GM19395 (cell line): ENCODE data around the gene TMEM247.

Experiments used
- ATAC-seq: cut with Tn5 transposase; IDR thresholded peaks from one replicate; pipeline ENCODE4 v1.9.1; 2021; ENCODE audit warnings: mild to moderate bottlenecking, moderate library complexity; ENCODE audit not compliant: unreplicated experiment

Gene TMEM247

DNA sequence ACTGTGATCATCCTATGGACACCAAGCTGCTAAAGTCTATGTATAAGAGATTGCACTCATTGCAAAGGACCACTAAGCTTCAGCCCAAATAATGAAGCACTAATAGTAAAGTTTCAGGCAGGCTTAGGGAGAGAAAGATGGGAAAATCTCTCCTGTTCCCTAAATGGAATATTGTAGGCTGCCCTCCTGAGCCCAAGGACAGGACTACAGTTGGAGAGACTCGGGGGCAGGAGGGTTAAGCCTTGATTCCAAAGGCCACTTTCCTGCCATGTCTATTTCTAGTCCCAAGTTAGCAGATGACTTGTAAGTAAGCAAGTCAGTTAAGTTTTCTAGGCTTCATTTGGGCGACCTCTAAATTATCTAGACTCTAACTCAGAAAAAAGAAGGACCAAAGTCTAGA, 9.0 kb downstream of the TMEM247 start:
- no peak for ATAC-seq

DNA sequence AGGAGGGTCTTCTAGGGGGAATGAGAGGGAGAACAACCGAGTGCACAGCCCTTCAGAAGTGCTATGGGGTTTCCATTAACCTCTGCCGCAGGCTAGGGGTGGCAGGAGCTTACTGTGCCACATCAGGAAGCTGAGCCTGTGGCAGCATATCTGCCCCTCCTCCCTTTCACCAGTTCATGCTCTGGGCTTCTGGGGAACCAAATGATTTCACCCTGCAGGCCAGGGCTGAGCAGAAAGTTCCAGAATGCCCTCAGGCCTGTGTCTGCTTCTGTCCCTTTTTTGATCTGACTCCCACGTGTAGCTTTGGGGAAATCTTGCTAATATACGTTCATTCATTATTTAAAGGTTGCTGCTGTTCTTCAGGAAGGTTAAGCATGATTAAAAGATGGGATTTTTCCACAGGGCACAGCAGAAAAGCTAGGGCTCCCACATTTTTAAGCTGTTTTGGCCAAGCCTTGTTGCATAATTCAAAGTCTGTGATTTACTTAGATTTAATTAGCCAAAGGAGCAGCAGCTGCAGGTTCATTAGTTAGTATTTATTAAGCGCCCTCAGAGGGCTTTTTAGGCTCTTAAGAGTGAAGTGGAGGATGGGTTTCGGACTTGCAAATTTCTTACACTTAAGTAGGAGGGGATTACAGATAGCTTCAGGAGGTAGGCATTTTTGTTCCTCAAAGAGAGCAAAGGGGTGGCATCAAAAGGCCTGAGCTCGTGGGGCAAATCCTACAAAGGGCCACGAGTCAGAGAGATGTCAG, 10.2 kb downstream of the TMEM247 start:
- ATAC-seq = no peak

DNA sequence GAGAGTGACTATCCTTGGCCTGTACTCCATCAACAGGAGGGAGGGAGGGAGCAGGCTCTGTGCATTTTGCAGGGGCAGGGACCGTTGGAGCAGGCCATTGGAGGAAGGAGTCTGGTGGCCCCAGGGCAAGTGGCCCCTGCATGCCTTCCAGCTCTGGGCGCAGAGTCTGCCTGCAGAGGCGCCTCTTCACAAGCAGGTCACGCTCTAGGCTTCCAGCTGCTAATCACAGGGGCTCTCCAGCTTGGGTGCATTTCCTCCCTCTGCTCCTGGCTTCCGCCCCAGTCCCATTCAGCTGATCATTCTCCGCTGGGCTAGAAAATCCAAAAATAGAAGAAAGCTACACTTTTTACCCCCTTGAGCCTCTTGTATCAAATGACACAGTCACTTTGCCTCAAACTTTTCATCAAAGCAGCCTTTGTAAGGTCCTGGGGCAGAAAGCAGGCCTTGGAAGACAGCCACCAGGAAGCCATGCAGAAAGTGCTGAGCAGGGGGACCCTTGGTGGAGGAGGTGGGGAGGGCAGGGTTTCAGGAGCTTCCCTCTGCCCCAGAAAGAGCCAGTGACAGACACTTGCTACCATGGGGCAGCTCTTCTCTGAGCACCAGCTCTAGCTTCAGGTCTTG, 11.3 kb downstream of the TMEM247 start:
- ATAC-seq = peak; percentile 59

DNA sequence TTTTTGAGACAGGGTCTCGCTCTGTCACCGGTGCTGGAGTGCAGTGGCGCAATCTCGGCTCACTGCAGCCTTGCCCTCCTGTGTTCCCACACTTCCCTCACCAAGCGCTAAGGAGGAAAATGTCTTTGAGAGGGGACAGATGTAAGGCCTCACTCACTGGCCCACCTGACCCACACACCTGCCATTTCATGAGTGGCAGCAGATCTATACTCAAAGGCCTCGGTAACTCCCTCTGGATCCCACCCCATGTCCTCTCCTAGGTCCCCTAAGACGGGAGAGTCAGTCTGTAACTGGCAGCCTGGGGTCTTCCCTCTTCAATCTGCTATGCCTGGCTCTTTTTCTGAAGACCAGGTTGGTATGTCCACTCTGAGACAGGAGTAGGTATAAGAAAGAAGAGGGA, 12.9 kb downstream of the TMEM247 start:
- no peak for ATAC-seq

DNA sequence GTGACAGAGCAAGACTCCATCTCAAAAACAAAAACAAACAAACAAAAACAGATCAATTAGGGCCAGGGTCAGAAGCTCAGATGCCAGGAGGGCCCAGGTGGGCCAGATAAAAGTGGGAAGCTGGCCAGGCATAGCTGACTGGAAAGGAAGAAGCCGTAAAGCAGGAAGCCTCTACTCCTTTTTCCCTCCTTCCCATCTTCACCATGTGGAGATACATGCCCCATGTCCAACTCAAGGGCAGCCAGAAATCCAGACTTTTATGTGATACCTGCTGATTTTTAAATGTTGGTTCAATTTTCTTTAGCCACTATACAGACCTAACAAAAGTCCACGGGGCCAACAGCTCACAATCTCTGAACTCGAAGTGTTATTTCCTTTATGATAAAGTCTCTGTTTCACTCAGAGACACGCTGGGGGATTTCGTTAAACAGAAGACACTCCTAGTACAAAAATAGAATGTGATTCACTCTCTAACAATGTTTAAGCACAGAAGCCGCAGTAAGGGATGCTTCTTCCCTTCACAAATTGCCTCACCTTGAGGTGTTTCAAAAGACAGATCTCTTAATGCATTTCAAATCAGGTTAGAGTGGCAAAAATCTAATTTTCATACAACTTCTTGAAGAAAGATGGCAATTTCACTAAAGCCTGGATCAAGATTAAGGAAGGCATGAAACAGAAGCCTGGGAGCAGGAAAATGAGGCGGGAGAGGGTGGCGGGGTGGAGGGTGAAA, 14.0 kb downstream of the TMEM247 start:
- ATAC-seq = peak; percentile 75

DNA sequence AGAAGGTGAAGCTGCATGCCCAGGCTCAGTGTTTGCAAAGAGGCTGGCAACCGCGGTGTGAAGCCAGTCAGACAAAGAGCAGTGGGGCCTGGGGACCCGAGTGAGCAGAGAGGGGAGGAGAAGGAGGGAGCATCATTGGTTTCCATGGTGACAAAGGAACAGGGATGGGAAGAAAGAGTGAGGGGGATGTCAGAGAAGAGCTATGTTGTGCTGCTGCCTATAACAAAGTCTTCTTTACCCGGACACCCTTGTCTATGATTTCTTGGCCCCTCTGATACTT, 14.5 kb downstream of the TMEM247 start:
- ATAC-seq = peak; percentile 2

DNA sequence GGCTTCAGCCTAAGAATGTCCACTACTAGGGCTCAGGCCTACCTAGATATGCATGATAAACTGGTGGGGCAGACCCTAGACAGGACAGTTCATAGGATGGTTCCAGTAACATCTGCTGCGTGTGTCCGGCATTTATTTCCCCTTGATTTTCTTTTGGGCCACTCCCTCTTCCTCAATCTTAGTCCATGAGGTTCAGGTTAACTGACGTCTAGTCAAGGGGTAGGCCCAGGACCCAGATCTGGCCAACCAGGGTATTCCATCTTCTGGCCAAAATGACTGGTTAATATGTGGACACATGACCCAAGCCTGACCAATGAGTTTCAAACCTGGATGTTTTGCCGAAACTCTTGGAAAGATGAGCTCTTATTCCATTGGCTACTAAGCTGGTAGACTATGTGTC, 15.2 kb downstream of the TMEM247 start:
- ATAC-seq = no peak

DNA sequence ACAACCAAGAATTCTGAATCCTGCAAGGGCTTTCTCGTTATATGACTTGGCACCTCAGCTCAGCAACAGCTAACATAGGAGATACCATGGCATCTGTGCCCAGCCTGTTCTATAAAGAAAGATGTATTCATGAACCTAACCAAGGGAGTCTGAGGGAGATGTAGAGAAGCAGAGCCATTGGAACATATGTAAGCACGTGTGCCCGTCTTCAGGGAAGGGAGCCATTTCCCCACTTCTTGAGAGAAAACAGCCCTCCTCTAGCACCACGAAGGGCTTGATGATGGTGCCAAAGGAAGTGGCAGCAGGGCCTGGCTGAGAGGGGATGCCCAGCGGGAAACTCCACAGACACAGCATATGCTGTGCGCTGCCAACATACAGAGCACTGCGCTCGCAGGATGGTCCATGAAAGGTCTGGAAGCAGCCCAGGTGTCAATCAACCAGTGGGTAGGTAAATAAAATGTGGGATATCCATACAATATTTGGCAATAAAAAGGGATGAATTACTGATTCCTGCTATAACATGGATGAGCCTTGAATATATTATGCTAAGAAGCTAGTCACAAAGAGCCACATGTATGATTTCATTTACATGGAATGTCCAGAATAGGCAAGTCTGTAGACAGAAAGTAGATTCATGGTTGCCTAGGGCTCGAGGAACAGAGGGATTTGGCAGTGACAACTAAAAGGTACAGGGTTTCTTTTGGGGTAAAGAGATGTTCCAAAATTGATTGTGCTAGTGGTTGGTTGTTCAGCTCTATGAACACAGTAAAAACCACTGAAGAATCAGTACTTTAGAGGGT, 16.1 kb downstream of the TMEM247 start:
- ATAC-seq = no peak

DNA sequence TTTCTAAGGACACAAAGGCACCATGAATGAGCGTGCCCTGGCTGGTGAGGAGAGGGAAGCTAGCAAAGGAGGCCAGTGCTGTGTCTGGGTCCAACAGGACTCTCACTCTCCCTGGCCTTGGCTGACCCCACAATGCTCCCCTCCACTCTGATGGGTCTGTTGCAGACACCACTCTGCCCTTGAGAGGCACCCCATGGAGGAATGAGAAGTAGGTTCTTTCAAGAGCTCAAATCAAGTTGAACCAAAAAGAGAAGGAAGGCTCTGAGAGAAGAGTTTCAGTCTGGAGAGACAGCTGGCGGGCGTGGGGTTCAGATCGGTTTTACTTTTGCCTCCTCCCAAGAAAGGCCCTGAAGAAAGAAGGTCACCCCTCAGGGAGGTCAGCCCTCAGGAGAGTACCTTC, 18.4 kb downstream of the TMEM247 start:
- ATAC-seq = no peak

DNA sequence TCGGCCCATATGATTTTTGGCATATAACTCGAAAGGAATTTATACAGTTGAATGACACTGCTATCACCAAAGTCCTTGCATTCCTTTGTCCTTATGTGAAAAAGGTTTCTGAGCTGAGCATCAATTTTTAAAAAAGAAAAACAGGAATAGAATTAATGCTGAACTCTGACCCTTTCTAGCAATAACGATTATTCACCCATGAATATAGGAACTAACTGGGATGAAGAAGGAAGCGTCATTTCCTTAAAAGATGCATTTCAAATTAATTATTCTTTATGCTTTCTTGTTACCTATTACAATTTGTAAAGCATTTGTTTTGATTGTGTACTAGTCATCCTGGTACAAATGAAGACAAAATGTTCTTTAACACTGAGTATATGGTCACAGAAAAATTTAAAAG, 19.3 kb downstream of the TMEM247 start:
- ATAC-seq = no peak

DNA sequence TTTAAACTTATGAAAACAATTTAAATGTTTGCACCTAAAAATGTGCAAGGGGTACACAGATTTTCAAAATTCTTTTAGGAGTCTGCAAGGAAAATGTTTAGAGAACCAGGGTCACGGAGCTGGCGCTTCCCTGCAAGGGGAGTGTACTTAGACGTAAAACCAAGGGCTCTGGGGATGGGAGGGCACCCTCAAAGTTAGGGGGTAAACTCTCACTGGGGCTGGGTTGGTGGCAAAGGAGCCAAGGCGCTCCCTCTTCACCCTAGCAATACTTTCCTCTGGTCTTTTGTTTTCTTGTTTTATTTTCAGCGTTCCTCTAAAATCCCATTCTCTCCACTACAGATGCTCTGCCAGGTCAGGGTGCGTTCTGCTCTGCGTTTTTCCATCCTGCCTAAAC, 20.0 kb downstream of the TMEM247 start:
- ATAC-seq = no peak

DNA sequence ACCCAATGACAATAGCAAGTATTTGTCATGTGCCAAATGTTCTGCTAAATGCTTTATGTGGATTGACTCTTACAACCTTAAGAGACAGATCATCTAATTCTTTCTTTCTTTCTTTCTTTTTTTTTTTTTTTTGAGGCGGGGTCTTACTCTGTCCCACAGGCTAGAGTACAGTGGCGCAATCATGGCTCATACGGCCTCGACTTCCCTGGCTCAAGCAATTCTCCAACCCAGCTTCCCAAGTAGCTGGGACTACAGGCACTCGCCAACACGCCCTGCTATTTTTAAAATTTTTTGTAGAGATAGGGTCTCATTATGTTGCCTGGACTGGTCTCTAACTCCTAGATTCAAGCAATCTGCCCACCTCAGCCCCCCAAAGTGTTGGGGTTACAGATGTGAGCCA, 21.4 kb downstream of the TMEM247 start:
- ATAC-seq = no peak

DNA sequence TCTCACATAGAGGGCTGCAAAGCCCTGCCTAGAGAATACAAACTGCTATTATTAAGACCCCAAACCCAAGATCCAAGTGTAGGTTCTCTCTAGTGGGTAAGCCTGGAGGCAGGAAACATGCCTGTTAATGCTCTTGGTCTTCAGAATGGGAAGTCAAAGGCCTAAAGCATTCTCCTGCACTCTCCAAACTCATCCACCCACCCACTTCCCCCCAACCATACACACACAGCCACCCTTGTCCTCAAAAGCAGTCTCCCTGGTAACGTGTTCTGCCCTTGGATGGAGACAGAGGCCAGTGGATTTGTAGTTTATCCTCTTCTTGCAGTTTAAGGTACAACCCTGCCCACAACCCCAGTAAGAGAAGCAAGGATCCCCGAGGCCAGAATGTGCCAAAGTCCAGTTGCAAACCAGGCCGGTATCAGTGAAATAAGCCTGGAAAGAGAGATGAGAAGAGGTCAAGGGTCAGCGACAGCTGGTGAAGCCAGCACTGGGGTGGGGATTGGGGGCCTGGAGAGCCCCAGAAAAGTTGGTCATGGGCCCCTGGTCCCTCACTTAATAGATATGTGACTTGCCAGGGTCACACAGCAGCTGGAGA, 23.0 kb downstream of the TMEM247 start:
- ATAC-seq = no peak

DNA sequence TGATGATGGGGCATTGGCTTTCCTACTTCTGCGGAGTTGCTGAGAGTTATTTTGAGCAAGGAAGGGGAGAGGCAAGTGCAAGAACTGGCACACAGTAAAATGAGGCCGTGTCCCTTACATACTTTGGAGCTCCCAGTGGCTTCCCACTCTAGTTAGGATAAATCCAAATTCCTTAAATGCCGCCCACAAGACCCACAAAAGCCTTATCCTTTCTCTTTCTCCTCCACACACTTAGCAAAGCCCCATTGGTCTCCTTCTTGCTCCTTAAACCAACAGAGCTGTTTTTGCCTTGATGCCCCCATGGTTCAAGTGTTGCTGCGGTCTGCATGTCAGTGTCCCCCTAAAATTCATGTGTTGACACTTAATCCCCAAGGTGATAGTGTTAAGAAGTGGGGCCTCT, 24.3 kb downstream of the TMEM247 start:
- ATAC-seq = no peak

DNA sequence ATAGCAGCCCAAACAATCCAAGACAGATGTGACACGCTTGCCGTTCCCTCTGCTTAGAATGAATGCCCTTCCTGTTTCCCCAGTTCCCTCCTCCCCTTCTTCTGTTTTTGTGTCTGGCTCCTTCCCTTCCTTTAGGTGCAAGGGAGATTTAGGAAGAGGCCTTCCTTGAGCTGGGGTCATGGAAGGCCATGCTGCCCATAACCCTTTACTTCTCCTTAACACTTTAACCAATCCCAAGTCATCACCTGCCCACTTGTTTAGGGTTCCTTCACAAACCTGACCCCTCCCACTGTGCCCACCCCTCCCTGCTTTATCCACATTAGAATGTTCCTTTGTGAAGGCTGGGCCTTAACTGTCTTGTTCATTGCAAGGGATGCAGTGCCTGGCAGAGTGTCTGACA, 24.9 kb downstream of the TMEM247 start:
- ATAC-seq = no peak

DNA sequence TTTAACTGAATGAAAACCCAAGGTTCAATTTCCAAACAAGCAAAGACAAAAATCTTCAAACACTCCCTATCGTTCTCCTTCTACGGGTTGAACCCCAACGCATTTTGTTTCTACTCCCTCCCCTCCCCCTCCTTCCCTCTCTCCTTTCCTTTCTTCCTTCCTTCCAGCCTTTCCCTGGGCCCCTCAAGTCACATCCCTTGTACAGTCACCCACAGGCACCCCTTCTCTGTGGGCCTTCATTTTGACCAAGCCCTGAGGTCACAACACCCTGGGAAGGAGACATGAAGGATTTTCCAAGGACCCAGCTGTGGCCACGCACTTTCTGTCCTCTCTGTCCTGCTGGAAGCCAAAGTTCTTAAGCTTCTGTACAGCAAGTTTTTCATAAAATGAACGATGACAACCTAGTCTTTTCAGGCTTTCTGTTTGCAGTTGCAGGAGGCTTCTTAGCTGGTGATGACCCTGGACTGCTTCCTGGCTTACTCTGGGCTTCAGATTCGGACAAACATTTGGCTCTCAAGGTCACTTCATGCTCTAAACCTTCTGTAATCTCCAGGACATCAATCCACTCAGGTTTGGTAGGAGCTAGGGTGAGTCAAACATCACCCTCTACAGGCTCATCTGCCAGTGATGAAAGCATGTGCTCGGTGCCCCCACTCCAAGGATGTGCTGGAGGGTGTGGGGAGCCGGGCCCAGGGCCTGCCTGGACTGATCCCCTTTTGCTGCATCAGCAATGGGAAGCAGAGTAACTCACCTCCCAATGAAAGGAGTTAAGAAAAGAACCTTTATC, 25.5 kb downstream of the TMEM247 start:
- ATAC-seq = no peak

DNA sequence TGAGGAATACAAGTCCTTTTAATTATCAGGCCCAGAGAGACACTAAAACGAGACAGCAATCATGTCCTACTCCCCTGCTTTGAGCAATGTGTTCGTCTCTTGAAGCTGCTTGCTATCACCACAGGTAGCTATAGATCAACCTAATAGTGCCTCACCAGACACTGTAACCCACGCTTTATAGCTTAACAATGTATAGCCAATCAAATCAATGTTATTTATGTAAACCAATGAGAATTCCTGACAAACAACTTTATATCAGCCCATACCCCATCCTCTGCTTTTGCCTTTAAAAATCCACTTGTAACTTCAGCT, 26.1 kb downstream of the TMEM247 start:
- no peak for ATAC-seq

DNA sequence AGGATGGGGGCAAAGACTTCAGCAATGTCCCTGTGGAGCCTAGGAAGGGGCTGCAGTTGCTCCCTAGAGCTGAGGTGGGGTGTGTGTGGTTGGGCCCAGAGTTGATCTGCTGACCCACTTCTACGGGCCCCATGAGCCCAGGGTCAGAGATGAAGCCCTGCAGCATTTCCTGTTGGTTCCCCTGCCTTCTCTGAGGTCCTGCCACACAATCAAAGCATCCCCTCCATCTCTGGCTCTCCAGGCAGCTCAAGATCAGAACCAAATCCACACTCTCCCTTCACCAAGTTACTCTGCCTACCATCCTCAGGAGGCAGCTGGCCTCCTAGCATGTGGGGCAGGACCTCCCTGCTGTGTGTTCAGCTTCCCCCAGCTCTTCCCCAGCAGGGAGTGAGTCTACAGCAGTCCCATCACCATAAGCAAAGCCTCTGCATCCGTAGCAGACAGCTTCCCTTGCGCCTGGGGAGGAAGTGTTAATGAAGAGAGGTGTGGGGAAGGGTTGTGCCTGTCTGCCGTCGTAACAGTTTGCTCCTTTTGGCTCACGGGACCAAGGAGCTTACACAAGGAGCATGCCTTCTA, 26.9 kb downstream of the TMEM247 start:
- ATAC-seq = no peak

DNA sequence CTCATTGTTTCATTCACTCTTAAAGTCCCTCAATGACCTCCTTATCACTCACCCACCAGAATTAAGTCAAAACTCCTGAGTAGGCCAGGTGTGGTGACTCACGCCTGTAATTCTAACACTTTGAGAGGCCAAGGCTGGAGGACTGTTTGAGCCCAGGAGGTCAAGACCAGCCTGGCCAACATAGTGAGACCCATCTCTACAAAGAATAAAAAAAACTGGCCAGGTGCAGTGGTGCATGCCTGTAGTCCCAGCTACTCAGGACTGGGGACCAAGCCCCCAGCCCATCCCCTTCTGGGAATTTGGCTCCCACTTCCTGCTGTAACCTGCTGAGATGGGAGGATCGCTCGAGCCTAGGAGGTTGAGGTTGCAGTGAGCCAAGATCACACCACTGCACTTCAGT, 28.9 kb downstream of the TMEM247 start:
- ATAC-seq = no peak

DNA sequence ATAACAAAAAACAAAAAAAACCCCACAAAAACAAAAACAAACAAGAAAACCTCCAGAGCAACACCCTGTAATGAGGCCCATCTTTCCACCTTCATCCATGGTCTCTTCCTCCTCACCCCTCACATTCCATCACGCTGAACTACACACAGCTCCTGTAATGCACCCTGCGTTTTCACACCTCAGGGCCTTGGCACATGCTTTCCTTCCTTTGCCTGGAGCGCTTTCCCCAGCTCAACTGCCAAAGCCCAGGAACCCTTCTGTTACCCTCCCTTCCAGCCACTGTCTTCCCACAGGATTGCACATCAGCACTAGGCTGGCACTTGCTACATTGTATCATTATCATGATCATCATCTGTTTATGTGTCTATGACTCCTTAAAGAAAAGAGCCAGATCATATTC, 29.4 kb downstream of the TMEM247 start:
- ATAC-seq = no peak
